Astrocyte (in vitro differentiated cells and primary cell): ENCODE results near the gene RNGTT.

Experiments
- EZH2 ChIP-seq: IDR thresholded peaks from 2 replicates; pipeline ENCODE4 v1.6.1; 2012; ENCODE audit warnings: mild to moderate bottlenecking, low read length, inconsistent platforms; ENCODE audit not compliant: insufficient read depth
- TF ChIP-seq, protein P1 (sequence below): IDR thresholded peaks from 2 replicates; pipeline ENCODE4 v1.5.1; 2011; ENCODE audit warnings: low read depth, mild to moderate bottlenecking, inconsistent platforms, low read length, moderate library complexity; ENCODE audit not compliant: insufficient read depth

DNA sequence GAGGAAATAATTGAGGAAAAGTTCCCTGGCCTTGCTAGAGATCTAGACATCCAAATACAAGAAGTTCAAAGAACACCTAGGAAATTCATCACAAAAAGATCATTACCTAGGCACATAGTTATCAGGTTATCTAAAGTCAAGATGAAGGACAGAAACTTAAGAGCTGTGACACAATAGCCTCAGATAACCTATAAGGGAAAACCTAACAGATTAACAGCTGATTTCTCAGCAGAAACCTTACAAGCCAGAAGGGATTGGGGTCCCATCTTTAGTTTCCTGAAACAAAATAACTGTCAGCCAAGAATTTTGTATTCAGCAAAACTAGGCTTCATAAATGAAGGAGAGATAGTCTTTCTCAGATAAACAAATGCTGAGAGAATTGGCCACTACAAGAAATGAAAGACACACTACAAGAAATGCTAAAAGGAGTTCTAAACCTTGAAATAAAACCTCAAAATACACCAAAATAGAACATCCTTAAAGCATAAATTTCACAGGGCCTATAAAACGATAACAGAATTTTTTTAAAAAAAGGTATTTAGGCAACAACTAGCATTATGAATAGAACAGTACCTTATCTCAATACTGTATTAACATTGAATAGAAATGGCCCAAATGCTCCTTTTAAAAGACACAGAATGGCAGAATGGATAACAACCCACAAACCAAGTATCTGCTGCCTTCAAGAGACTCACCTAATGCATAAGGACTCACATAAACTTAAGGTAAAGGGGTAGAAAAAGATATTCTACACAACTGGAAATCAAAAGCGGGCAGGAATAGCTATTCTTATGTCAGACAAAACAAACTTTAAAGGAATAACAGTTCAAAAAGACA is 9.7 kb downstream of the RNGTT start:
- TF ChIP-seq, protein P1, sequence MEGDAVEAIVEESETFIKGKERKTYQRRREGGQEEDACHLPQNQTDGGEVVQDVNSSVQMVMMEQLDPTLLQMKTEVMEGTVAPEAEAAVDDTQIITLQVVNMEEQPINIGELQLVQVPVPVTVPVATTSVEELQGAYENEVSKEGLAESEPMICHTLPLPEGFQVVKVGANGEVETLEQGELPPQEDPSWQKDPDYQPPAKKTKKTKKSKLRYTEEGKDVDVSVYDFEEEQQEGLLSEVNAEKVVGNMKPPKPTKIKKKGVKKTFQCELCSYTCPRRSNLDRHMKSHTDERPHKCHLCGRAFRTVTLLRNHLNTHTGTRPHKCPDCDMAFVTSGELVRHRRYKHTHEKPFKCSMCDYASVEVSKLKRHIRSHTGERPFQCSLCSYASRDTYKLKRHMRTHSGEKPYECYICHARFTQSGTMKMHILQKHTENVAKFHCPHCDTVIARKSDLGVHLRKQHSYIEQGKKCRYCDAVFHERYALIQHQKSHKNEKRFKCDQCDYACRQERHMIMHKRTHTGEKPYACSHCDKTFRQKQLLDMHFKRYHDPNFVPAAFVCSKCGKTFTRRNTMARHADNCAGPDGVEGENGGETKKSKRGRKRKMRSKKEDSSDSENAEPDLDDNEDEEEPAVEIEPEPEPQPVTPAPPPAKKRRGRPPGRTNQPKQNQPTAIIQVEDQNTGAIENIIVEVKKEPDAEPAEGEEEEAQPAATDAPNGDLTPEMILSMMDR: no peak
- TF ChIP-seq EZH2: no peak
